ENCODE data around the gene IRF5.

IRF5 gene

GRCh38 chr7:128919881-128920799 is 17.6 kb upstream of the IRF5 start:
- Histone ChIP-seq H3K4me2 (ENCODE audit: low read depth, low read length) (no peak overlapping the region), H3K27me3 (replicated peaks; ENCODE audit: insufficient read depth, low read length) (no peaks in the 10 kb centered on the region)

GRCh38 chr7:128920913-128921582 is 16.7 kb upstream of the IRF5 start:
- no peaks in the 10 kb centered on the region for H3F3A ChIP-seq (ENCODE audit: insufficient read depth, low read length)
- no peak for TF ChIP-seq EZH2phosphoT487 (IDR thresholded peaks at IDR 0.05; ENCODE audit: low read length)
- TF ChIP-seq EZH2 (optimal IDR thresholded peaks at IDR 0.05; ENCODE audit: low read depth, low read length), result no peak
- no peak for TF ChIP-seq CTCF (IDR thresholded peaks at IDR 0.05; ENCODE audit: low read length)
- H4K20me1 ChIP-seq (ENCODE audit: insufficient read depth, low read length), result no peaks in the 10 kb centered on the region
- H3K9me2 ChIP-seq (replicated peaks; ENCODE audit: insufficient read depth, low read length), result no peaks in the 10 kb centered on the region
- no peak overlapping the region for H3K9ac ChIP-seq (ENCODE audit: low read length)
- H3K4me2 ChIP-seq (ENCODE audit: low read depth, low read length), result no peak overlapping the region
- H3K36me3 ChIP-seq (replicated peaks; ENCODE audit: insufficient read depth, low read length), result no peaks in the 10 kb centered on the region
- H3K4me3 ChIP-seq (ENCODE audit: low read length), result no peak overlapping the region
- H3K27ac ChIP-seq (ENCODE audit: low read length), result no peak overlapping the region
- no peaks in the 10 kb centered on the region for H3K27me3 ChIP-seq (replicated peaks; ENCODE audit: insufficient read depth, low read length)
- H3K9me3 ChIP-seq (replicated peaks; ENCODE audit: insufficient read depth, low read length), result no peaks in the 10 kb centered on the region
- no peak overlapping the region for H2AFZ ChIP-seq (ENCODE audit: low read length)
- no peak for DNase-seq
- H3K79me2 ChIP-seq (ENCODE audit: low read length), result no peaks in the 10 kb centered on the region
- H3K4me1 ChIP-seq (ENCODE audit: low read length), result peaks cover 11% of the 10 kb centered on the region

More at GRCh38 chr7:128919881-128920799, 17.6 kb upstream of the IRF5 start:
- DNase-seq, result no peak
- no peaks in the 10 kb centered on the region for H3K9me3 ChIP-seq (replicated peaks; ENCODE audit: insufficient read depth, low read length)
- no peaks in the 10 kb centered on the region for H4K20me1 ChIP-seq (ENCODE audit: insufficient read depth, low read length)
- no peak overlapping the region for H3K4me3 ChIP-seq (ENCODE audit: low read length)
- no peaks in the 10 kb centered on the region for H3K36me3 ChIP-seq (replicated peaks; ENCODE audit: insufficient read depth, low read length)
- peak overlapping the region; percentile 32 for H2AFZ ChIP-seq (ENCODE audit: low read length)
- no peak for TF ChIP-seq CTCF (IDR thresholded peaks at IDR 0.05; ENCODE audit: low read length)
- TF ChIP-seq EZH2phosphoT487 (IDR thresholded peaks at IDR 0.05; ENCODE audit: low read length), result no peak
- no peak for TF ChIP-seq EZH2 (optimal IDR thresholded peaks at IDR 0.05; ENCODE audit: low read depth, low read length)
- H3K9ac ChIP-seq (ENCODE audit: low read length), result no peak overlapping the region
- no peak overlapping the region for H3K27ac ChIP-seq (ENCODE audit: low read length)
- no peaks in the 10 kb centered on the region for H3F3A ChIP-seq (ENCODE audit: insufficient read depth, low read length)
- H3K4me1 ChIP-seq (ENCODE audit: low read length), result peaks cover 11% of the 10 kb centered on the region
- H3K79me2 ChIP-seq (ENCODE audit: low read length), result no peaks in the 10 kb centered on the region
- H3K9me2 ChIP-seq (replicated peaks; ENCODE audit: insufficient read depth, low read length), result no peaks in the 10 kb centered on the region

GRCh38 chr7:128921866-128922440 is 15.8 kb upstream of the IRF5 start:
- H3F3A ChIP-seq (ENCODE audit: insufficient read depth, low read length), result no peaks in the 10 kb centered on the region
- H3K4me3 ChIP-seq (ENCODE audit: low read length), result no peak overlapping the region
- H3K27me3 ChIP-seq (replicated peaks; ENCODE audit: insufficient read depth, low read length), result no peaks in the 10 kb centered on the region
- H3K4me2 ChIP-seq (ENCODE audit: low read depth, low read length), result no peak overlapping the region
- peaks cover 11% of the 10 kb centered on the region for H3K4me1 ChIP-seq (ENCODE audit: low read length)
- no peaks in the 10 kb centered on the region for H3K79me2 ChIP-seq (ENCODE audit: low read length)
- H3K9ac ChIP-seq (ENCODE audit: low read length), result no peak overlapping the region
- no peaks in the 10 kb centered on the region for H3K9me2 ChIP-seq (replicated peaks; ENCODE audit: insufficient read depth, low read length)
- no peak overlapping the region for H2AFZ ChIP-seq (ENCODE audit: low read length)
- TF ChIP-seq EZH2 (optimal IDR thresholded peaks at IDR 0.05; ENCODE audit: low read depth, low read length), result no peak
- no peak for TF ChIP-seq EZH2phosphoT487 (IDR thresholded peaks at IDR 0.05; ENCODE audit: low read length)
- TF ChIP-seq CTCF (IDR thresholded peaks at IDR 0.05; ENCODE audit: low read length), result no peak
- no peak overlapping the region for H3K27ac ChIP-seq (ENCODE audit: low read length)
- no peak for DNase-seq
- H4K20me1 ChIP-seq (ENCODE audit: insufficient read depth, low read length), result no peaks in the 10 kb centered on the region
- H3K36me3 ChIP-seq (replicated peaks; ENCODE audit: insufficient read depth, low read length), result no peaks in the 10 kb centered on the region
- H3K9me3 ChIP-seq (replicated peaks; ENCODE audit: insufficient read depth, low read length), result no peaks in the 10 kb centered on the region

Data from MM.1S (cell line).